NCI-H69 (cell line): ENCODE measurements around the gene RNF152.
A peak's percentile ranks its signal among the peaks of the same experiment; 100 is the strongest.
"Not testable (repeated sequence)": the region's sequence is repeated elsewhere in the genome, so short reads cannot be mapped to it uniquely, and the experiment has no call there.

Experiments used
- DNase-seq: peaks from one replicate; lab custom pipeline; 2025; lab: John Stamatoyannopoulos, UW

The RNF152 gene

GRCh38 chr18:61817086-61817485 is 75.7 kb downstream of the RNF152 start:
- DNase-seq, result no peak

GRCh38 chr18:61815885-61816470 is 76.8 kb downstream of the RNF152 start:
- no peak for DNase-seq

GRCh38 chr18:61808286-61808685 is 84.5 kb downstream of the RNF152 start:
- no peak for DNase-seq

- DNase-seq, result no peak
These were observed 89.4 kb downstream of the RNF152 start for GRCh38 chr18:61803393-61803792.

GRCh38 chr18:61797696-61798590 is 94.9 kb downstream of the RNF152 start:
- DNase-seq, result peak; percentile 76

GRCh38 chr18:61791031-61791430 is 101.8 kb downstream of the RNF152 start:
- DNase-seq, result no peak

GRCh38 chr18:61787011-61787670 is 105.7 kb downstream of the RNF152 start:
- DNase-seq, result not testable (repeated sequence)

GRCh38 chr18:61785588-61785987 is 107.2 kb downstream of the RNF152 start:
- no peak for DNase-seq

GRCh38 chr18:61784834-61785233 is 108.0 kb downstream of the RNF152 start:
- DNase-seq, result peak; percentile 61

GRCh38 chr18:61782545-61782944 is 110.3 kb downstream of the RNF152 start:
- DNase-seq, result no peak

- not testable (repeated sequence) for DNase-seq
These were observed 116.6 kb downstream of the RNF152 start for GRCh38 chr18:61776201-61776600.

GRCh38 chr18:61774846-61775245 is 118.0 kb downstream of the RNF152 start:
- DNase-seq, result no peak

- no peak for DNase-seq
These were observed 120.4 kb downstream of the RNF152 start for GRCh38 chr18:61772293-61772848.

GRCh38 chr18:61771861-61772260 is 120.9 kb downstream of the RNF152 start:
- DNase-seq, result peak; percentile 46

GRCh38 chr18:61770279-61770678 is 122.5 kb downstream of the RNF152 start:
- DNase-seq, result no peak

GRCh38 chr18:61766266-61766884 is 126.4 kb downstream of the RNF152 start:
- DNase-seq, result no peak

- DNase-seq, result no peak
These were observed 127.7 kb downstream of the RNF152 start for GRCh38 chr18:61765097-61765496.

GRCh38 chr18:61764381-61764780 is 128.4 kb downstream of the RNF152 start:
- no peak for DNase-seq

- DNase-seq, result no peak
These were observed 130.9 kb downstream of the RNF152 start for GRCh38 chr18:61761875-61762274.
